ENCODE measurements around the gene TBK1.

The TBK1 gene

GRCh38 chr12:64473176-64473575, 21.3 kb downstream of the TBK1 start:
- Histone ChIP-seq H3K36me3 (ENCODE audit: insufficient read depth, low read length) (peaks cover 29% of the 10 kb centered on the region), H3K4me3 (ENCODE audit: low read depth in 1 of 2, low read length in 2 of 2) (no peak overlapping the region)

DNA sequence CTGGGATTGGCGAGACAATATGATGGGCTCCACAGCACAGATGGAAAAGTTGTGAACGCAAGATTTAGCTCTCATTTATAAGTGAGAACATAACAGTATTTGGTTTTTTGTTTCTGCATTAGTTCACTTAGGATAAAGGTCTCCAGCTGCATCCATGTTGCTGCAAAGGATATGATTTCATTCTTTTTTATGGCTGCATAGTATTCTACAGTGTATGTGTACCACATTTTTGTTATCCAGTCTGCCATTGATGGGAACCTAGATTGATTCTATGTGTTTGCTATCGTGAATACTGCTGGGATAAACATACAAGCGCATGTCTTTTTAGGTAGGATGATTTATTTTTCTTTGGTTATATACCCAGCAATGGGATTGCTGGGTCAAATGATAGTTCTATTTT, 23.6 kb downstream of the TBK1 start:
- H3K27me3 ChIP-seq (ENCODE audit: control insufficient read depth in 1 of 2, insufficient read depth in 2 of 2, low read length in 2 of 2) = no peaks in the 10 kb centered on the region
- H3K4me3 ChIP-seq (ENCODE audit: low read depth in 1 of 2, low read length in 2 of 2) = no peak overlapping the region
- H3K4me1 ChIP-seq (ENCODE audit: insufficient read depth, low read length) = no peaks in the 10 kb centered on the region
- no peaks in the 10 kb centered on the region for H3K9me3 ChIP-seq (ENCODE audit: low read length)
- no peak overlapping the region for H3K27ac ChIP-seq (ENCODE audit: low read depth, low read length)
- peaks cover 23% of the 10 kb centered on the region for H3K36me3 ChIP-seq (ENCODE audit: insufficient read depth, low read length)
- H3K9ac ChIP-seq (ENCODE audit: low read length) = no peak overlapping the region

More at GRCh38 chr12:64473176-64473575, 21.3 kb downstream of the TBK1 start:
- H3K27ac ChIP-seq (ENCODE audit: low read depth, low read length) = no peak overlapping the region
- no peak overlapping the region for H3K9ac ChIP-seq (ENCODE audit: low read length)
- no peaks in the 10 kb centered on the region for H3K27me3 ChIP-seq (ENCODE audit: control insufficient read depth in 1 of 2, insufficient read depth in 2 of 2, low read length in 2 of 2)
- no peaks in the 10 kb centered on the region for H3K9me3 ChIP-seq (ENCODE audit: low read length)
- H3K4me1 ChIP-seq (ENCODE audit: insufficient read depth, low read length) = no peaks in the 10 kb centered on the region

GRCh38 chr12:64476844-64477243, 24.9 kb downstream of the TBK1 start:
- H3K4me3 ChIP-seq (ENCODE audit: low read depth in 1 of 2, low read length in 2 of 2) = no peak overlapping the region
- H3K36me3 ChIP-seq (ENCODE audit: insufficient read depth, low read length) = peaks cover 18% of the 10 kb centered on the region
- H3K27me3 ChIP-seq (ENCODE audit: control insufficient read depth in 1 of 2, insufficient read depth in 2 of 2, low read length in 2 of 2) = no peaks in the 10 kb centered on the region
- no peaks in the 10 kb centered on the region for H3K9me3 ChIP-seq (ENCODE audit: low read length)
- no peak overlapping the region for H3K27ac ChIP-seq (ENCODE audit: low read depth, low read length)
- no peaks in the 10 kb centered on the region for H3K4me1 ChIP-seq (ENCODE audit: insufficient read depth, low read length)
- H3K9ac ChIP-seq (ENCODE audit: low read length) = no peak overlapping the region

- H3K9ac ChIP-seq (ENCODE audit: low read length) = no peak overlapping the region
- H3K27ac ChIP-seq (ENCODE audit: low read depth, low read length) = no peak overlapping the region
- no peaks in the 10 kb centered on the region for H3K27me3 ChIP-seq (ENCODE audit: control insufficient read depth in 1 of 2, insufficient read depth in 2 of 2, low read length in 2 of 2)
- H3K4me3 ChIP-seq (ENCODE audit: low read depth in 1 of 2, low read length in 2 of 2) = no peak overlapping the region
- no peaks in the 10 kb centered on the region for H3K4me1 ChIP-seq (ENCODE audit: insufficient read depth, low read length)
- H3K36me3 ChIP-seq (ENCODE audit: insufficient read depth, low read length) = peaks cover 22% of the 10 kb centered on the region
- no peaks in the 10 kb centered on the region for H3K9me3 ChIP-seq (ENCODE audit: low read length)
Observed at GRCh38 chr12:64478661-64479060, 26.7 kb downstream of the TBK1 start.

DNA sequence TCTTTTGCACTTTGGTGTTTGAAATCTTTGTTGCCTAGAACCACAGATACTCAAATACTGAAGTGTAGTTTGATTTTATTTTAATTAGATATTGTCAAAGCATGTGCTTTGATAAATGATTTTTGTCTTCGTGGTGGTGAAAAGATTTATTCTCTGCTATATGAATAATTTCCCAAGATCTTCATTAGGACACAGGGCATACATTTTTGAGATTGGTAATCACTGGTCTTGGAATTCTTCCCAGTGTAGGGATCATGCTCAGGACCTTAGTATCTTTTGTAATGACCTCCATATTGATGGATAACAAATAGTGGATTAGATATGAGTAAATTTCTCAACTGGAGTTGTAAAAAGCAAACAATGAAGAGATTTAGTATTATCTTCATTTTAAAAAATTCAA, 28.2 kb downstream of the TBK1 start:
- Histone ChIP-seq H3K4me1 (ENCODE audit: insufficient read depth, low read length) (no peaks in the 10 kb centered on the region), H3K9me3 (ENCODE audit: low read length) (no peaks in the 10 kb centered on the region), H3K36me3 (ENCODE audit: insufficient read depth, low read length) (peaks cover 22% of the 10 kb centered on the region), H3K27me3 (ENCODE audit: control insufficient read depth in 1 of 2, insufficient read depth in 2 of 2, low read length in 2 of 2) (no peaks in the 10 kb centered on the region), H3K9ac (ENCODE audit: low read length) (no peak overlapping the region), H3K27ac (ENCODE audit: low read depth, low read length) (no peak overlapping the region), H3K4me3 (ENCODE audit: low read depth in 1 of 2, low read length in 2 of 2) (no peak overlapping the region)

- no peaks in the 10 kb centered on the region for H3K4me1 ChIP-seq (ENCODE audit: insufficient read depth, low read length)
- no peaks in the 10 kb centered on the region for H3K27me3 ChIP-seq (ENCODE audit: control insufficient read depth in 1 of 2, insufficient read depth in 2 of 2, low read length in 2 of 2)
- no peak overlapping the region for H3K27ac ChIP-seq (ENCODE audit: low read depth, low read length)
- peaks cover 15% of the 10 kb centered on the region for H3K36me3 ChIP-seq (ENCODE audit: insufficient read depth, low read length)
- no peak overlapping the region for H3K4me3 ChIP-seq (ENCODE audit: low read depth in 1 of 2, low read length in 2 of 2)
- no peak overlapping the region for H3K9ac ChIP-seq (ENCODE audit: low read length)
- no peaks in the 10 kb centered on the region for H3K9me3 ChIP-seq (ENCODE audit: low read length)
Observed at GRCh38 chr12:64486657-64487056, 34.7 kb downstream of the TBK1 start.

DNA sequence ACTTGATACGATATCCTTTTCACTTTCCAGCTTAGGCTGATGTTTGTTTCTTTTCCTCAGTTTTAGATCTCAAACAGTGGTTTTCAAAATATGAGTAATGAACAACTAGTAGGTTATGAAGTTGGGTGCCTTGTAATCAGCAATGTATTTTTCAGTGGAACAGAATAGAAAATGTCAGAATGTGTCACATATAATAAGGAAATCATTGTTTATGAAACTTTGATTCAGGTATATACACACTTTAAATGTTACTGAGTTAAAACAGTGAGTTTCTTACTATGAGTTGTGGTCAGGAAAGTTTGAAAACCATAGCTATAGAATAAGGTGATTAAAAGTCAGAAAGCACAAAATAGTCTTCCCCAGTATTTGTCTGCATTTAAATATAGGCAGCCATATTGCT, 39.8 kb downstream of the TBK1 start:
- Histone ChIP-seq H3K9me3 (ENCODE audit: low read length) (no peaks in the 10 kb centered on the region), H3K4me1 (ENCODE audit: insufficient read depth, low read length) (no peaks in the 10 kb centered on the region), H3K36me3 (ENCODE audit: insufficient read depth, low read length) (peaks cover 23% of the 10 kb centered on the region), H3K9ac (ENCODE audit: low read length) (no peak overlapping the region), H3K4me3 (ENCODE audit: low read depth in 1 of 2, low read length in 2 of 2) (no peak overlapping the region), H3K27me3 (ENCODE audit: control insufficient read depth in 1 of 2, insufficient read depth in 2 of 2, low read length in 2 of 2) (no peaks in the 10 kb centered on the region), H3K27ac (ENCODE audit: low read depth, low read length) (no peak overlapping the region)

- H3K27ac ChIP-seq (ENCODE audit: low read depth, low read length) = no peak overlapping the region
- no peak overlapping the region for H3K4me3 ChIP-seq (ENCODE audit: low read depth in 1 of 2, low read length in 2 of 2)
- no peaks in the 10 kb centered on the region for H3K27me3 ChIP-seq (ENCODE audit: control insufficient read depth in 1 of 2, insufficient read depth in 2 of 2, low read length in 2 of 2)
- H3K4me1 ChIP-seq (ENCODE audit: insufficient read depth, low read length) = no peaks in the 10 kb centered on the region
- no peak overlapping the region for H3K9ac ChIP-seq (ENCODE audit: low read length)
- H3K9me3 ChIP-seq (ENCODE audit: low read length) = no peaks in the 10 kb centered on the region
- peaks cover 37% of the 10 kb centered on the region for H3K36me3 ChIP-seq (ENCODE audit: insufficient read depth, low read length)
Observed at GRCh38 chr12:64493513-64493912, 41.6 kb downstream of the TBK1 start.

DNA sequence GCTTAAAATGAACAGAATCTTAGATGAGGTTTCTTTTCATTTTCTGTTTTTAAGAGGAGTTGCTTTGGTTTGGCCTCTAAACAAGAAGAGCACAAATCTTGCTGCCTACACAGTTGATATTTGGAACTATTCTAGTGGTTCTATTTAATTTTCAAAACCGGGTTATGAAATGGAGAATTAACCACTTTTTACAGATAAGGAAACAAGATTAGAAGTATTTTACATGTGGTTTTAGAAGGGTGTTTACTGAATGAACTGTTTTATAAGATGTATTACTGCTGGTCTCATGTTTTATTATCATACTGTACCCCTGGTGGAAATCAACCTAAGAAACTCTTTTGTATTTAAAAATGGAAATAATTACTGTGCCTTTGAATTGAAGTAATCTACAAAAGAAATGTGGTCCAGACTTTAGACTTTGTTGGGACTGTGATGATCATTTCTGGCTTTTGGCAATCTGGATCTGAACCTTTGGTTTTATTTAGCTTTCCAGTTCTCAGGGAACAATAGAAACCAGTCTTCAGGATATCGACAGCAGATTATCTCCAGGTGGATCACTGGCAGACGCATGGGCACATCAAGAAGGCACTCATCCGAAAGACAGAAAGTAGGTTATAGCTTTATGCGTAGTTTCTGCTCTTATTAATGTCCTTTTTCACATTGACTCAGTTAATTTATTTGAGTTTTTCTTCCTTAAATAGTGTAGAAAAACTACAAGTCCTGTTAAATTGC, 43.2 kb downstream of the TBK1 start:
- Histone ChIP-seq H3K27me3 (ENCODE audit: control insufficient read depth in 1 of 2, insufficient read depth in 2 of 2, low read length in 2 of 2) (no peaks in the 10 kb centered on the region), H3K9ac (ENCODE audit: low read length) (no peak overlapping the region), H3K4me1 (ENCODE audit: insufficient read depth, low read length) (no peaks in the 10 kb centered on the region), H3K27ac (ENCODE audit: low read depth, low read length) (no peak overlapping the region), H3K9me3 (ENCODE audit: low read length) (no peaks in the 10 kb centered on the region), H3K4me3 (ENCODE audit: low read depth in 1 of 2, low read length in 2 of 2) (no peak overlapping the region), H3K36me3 (ENCODE audit: insufficient read depth, low read length) (peaks cover 38% of the 10 kb centered on the region)

GRCh38 chr12:64496839-64497400, 45.0 kb downstream of the TBK1 start:
- Histone ChIP-seq H3K4me3 (ENCODE audit: low read depth in 1 of 2, low read length in 2 of 2) (no peak overlapping the region), H3K27me3 (ENCODE audit: control insufficient read depth in 1 of 2, insufficient read depth in 2 of 2, low read length in 2 of 2) (no peaks in the 10 kb centered on the region), H3K4me1 (ENCODE audit: insufficient read depth, low read length) (no peaks in the 10 kb centered on the region), H3K36me3 (ENCODE audit: insufficient read depth, low read length) (peaks cover 36% of the 10 kb centered on the region), H3K27ac (ENCODE audit: low read depth, low read length) (no peak overlapping the region), H3K9me3 (ENCODE audit: low read length) (no peaks in the 10 kb centered on the region), H3K9ac (ENCODE audit: low read length) (no peak overlapping the region)

DNA sequence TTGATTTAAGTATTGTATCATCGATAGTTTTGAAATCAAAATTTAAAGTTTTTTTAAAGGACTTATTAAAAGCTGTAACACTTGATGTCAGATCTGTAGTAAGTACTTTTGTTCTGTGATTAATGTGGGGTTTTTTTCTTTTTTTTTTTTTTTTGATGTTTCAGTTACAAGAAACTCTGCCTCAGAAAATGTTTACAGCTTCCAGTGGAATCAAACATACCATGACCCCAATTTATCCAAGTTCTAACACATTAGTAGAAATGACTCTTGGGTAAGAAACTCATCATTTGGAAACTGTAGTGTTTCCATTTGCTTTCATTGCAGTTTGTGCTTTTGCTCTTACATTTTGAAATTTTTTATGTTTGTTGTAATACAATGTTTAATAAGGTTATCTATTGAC, 45.6 kb downstream of the TBK1 start:
- Histone ChIP-seq H3K27me3 (ENCODE audit: control insufficient read depth in 1 of 2, insufficient read depth in 2 of 2, low read length in 2 of 2) (no peaks in the 10 kb centered on the region), H3K27ac (ENCODE audit: low read depth, low read length) (no peak overlapping the region), H3K9ac (ENCODE audit: low read length) (no peak overlapping the region), H3K9me3 (ENCODE audit: low read length) (no peaks in the 10 kb centered on the region), H3K4me3 (ENCODE audit: low read depth in 1 of 2, low read length in 2 of 2) (no peak overlapping the region), H3K4me1 (ENCODE audit: insufficient read depth, low read length) (no peaks in the 10 kb centered on the region), H3K36me3 (ENCODE audit: insufficient read depth, low read length) (peaks cover 36% of the 10 kb centered on the region)

DNA sequence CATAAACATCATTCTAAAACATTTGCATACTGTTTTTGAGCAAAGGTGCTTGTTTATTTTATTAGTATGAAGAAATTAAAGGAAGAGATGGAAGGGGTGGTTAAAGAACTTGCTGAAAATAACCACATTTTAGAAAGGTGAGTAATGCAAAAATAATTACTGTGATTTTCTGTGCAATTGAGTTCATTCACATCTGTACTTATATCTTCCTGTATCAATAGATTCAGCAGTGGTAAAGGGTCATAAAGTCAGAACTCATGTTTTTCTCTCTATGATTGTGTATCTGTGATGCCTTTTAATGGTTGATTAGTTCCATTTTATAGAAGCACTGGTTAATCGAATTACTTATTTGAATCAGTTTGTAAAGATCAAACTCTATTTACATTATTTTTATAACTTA, 46.0 kb downstream of the TBK1 start:
- H3K4me3 ChIP-seq (ENCODE audit: low read depth in 1 of 2, low read length in 2 of 2) = no peak overlapping the region
- peaks cover 36% of the 10 kb centered on the region for H3K36me3 ChIP-seq (ENCODE audit: insufficient read depth, low read length)
- no peak overlapping the region for H3K27ac ChIP-seq (ENCODE audit: low read depth, low read length)
- H3K27me3 ChIP-seq (ENCODE audit: control insufficient read depth in 1 of 2, insufficient read depth in 2 of 2, low read length in 2 of 2) = no peaks in the 10 kb centered on the region
- H3K9me3 ChIP-seq (ENCODE audit: low read length) = no peaks in the 10 kb centered on the region
- no peaks in the 10 kb centered on the region for H3K4me1 ChIP-seq (ENCODE audit: insufficient read depth, low read length)
- H3K9ac ChIP-seq (ENCODE audit: low read length) = no peak overlapping the region
